ENCODE results near the gene ADCY4. TPM values are rescaled to one million over a fixed set of nuclear protein-coding genes. Genes with fewer than 3 reads are reported as not detected.
A peak's percentile ranks its signal among the peaks of the same experiment; 100 is the strongest.

ADCY4 gene
- total RNA-seq, 1 donor from 2014 or later = 42.7 TPM

DNA sequence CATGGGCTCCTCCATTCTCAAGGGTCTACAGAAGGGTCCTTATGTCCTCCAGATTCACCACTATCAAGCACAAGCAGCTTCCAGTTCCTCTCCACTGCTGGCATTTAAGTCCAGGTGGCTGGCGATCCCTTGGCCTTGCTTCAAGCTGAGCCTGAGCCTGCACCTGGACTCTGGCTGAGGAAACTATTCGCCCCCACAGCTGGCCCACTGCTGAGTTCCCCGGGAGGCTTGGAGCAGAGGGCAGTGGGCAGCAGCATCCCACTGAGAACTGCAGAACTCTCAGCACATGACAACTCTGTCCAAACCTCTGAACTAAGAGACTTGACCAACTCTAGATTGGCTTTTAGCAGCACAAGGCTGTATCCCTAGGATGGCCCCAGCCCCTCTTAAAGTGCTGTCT, 52.1 kb downstream of the ADCY4 start:
- TF ChIP-seq, protein P1, sequence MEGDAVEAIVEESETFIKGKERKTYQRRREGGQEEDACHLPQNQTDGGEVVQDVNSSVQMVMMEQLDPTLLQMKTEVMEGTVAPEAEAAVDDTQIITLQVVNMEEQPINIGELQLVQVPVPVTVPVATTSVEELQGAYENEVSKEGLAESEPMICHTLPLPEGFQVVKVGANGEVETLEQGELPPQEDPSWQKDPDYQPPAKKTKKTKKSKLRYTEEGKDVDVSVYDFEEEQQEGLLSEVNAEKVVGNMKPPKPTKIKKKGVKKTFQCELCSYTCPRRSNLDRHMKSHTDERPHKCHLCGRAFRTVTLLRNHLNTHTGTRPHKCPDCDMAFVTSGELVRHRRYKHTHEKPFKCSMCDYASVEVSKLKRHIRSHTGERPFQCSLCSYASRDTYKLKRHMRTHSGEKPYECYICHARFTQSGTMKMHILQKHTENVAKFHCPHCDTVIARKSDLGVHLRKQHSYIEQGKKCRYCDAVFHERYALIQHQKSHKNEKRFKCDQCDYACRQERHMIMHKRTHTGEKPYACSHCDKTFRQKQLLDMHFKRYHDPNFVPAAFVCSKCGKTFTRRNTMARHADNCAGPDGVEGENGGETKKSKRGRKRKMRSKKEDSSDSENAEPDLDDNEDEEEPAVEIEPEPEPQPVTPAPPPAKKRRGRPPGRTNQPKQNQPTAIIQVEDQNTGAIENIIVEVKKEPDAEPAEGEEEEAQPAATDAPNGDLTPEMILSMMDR (IDR thresholded peaks at IDR 0.05) = no peak
- intact Hi-C loops (cut with DNase I) = no loop called here
- Histone ChIP-seq H3K4me3 (no peak overlapping the region), H3K9me3 (no peaks in the 10 kb centered on the region), H3K36me3 (no peaks in the 10 kb centered on the region), H3K27ac (peak overlapping the region; percentile 53), H3K27me3 (ENCODE audit: low read depth) (no peaks in the 10 kb centered on the region), H3K4me1 (peaks cover 37% of the 10 kb centered on the region)
- DNase-seq (no peak), ATAC-seq (no peak)

DNA sequence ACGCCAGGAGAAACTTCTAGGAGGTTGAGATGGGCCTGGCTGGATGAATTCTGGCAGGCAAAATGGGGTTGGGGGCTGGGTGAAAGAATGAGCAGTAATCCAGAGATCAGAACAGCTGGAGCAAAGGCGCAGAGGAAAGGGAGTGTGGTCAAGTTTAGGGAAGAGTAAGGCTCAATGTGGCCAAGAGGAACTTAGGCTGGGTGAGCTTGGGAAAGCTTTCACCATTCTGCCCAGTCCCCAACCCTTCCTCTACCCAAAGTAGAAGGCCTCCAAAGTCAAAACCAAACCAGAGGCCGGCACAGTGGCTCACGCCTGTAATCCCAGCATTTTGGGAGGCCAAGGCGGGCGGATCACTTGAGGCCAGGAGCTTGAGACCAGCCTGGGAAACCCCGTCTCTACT, 53.2 kb downstream of the ADCY4 start:
- Histone ChIP-seq H3K4me3 (no peak overlapping the region), H3K27me3 (ENCODE audit: low read depth) (no peaks in the 10 kb centered on the region), H3K4me1 (peaks cover 48% of the 10 kb centered on the region), H3K9me3 (no peaks in the 10 kb centered on the region), H3K27ac (peak overlapping the region; percentile 53), H3K36me3 (no peaks in the 10 kb centered on the region)
- TF ChIP-seq, protein P1 (IDR thresholded peaks at IDR 0.05) = no peak
- peak in 1 of 2 donors; percentile 25 for ATAC-seq
- intact Hi-C loops (cut with DNase I) = no loop called here
- DNase-seq = no peak

DNA sequence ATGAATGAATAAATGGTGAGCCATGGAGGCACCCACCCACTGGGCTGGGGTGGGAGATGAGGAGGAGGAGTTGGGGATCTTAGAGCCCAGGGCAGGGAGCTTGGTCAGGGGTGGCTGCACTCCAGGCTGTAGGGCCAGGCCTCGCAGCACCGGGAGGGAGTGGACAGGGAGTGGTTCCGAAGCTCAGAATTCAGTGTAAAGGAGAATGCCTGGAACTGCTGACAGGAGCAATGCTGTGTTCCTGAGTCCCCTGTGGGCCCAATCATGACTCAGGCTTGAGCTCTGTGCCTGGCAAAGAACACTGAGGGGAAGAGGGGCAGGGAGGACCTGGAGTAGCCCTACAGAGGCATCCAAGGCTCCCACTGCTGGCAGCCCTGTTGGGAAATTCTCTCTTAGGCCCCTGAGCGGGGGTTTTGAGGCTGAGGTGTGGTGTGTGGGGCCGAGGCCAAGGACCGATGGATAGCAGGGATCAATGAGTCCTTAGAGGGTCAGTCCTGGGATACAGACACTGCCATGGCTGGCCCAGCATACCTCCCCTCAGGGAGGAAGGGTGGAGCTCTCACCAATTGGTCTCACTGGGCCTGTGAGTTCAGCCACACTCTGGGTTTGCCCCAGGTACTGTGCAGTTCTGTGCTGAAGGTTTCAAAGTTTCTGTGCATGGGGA, 53.9 kb downstream of the ADCY4 start:
- DNase-seq = no peak

DNA sequence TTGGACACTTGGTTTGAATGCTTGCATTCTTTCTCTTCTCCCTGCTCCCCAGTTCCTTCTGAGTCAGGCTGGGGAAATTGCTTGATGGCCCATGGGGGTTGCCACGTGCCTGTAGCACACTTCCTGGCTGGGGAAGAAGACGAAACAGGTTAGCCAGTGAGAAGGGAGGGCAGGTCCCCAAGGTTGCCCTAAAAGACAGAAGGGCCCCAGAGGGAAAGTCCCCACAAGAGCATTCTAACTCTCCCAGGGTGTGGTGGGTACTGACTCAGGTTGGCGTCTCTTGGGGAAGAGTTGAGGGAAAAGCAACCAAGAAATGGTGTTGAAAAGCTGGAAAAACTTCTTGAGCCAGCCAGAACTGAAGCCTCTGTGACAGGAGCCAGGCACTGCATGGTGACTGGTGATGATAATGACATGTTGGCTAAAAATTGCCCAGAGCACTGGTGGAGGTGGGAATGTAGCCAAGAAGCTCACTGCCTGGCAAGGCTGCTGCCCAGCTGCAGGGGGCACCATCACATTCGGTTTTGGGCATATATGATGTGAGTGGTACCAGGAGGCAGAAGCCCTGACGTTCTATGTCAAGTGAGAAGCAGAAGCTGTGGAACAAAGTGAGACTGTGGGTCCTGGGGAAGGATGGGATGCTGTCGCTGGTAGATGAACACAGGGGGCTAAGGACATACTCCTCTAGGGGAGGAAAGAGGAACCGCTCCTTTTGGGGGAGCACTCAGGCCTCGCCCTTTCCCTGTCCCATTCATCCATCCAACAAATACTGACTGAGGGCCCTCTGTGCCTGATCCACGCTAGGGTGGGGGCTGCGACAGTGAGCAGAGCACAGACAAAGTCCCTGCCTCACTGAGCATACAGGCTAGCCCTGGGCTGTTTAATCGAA, 55.3 kb downstream of the ADCY4 start:
- ATAC-seq (peak in 1 of 2 donors; percentile 13), DNase-seq (no peak)
- Histone ChIP-seq H3K27me3 (ENCODE audit: low read depth) (no peaks in the 10 kb centered on the region), H3K27ac (no peak overlapping the region), H3K9me3 (no peaks in the 10 kb centered on the region), H3K4me3 (no peak overlapping the region), H3K4me1 (peaks cover 68% of the 10 kb centered on the region), H3K36me3 (no peaks in the 10 kb centered on the region)
- intact Hi-C loops (cut with DNase I) = no loop called here
- TF ChIP-seq, protein P1 (IDR thresholded peaks at IDR 0.05) = peak; percentile 25

More for the DNA sequence above, 53.9 kb downstream of the ADCY4 start:
- Histone ChIP-seq H3K36me3 (no peaks in the 10 kb centered on the region), H3K4me3 (no peak overlapping the region), H3K4me1 (peaks cover 55% of the 10 kb centered on the region), H3K27ac (no peak overlapping the region), H3K27me3 (ENCODE audit: low read depth) (no peaks in the 10 kb centered on the region), H3K9me3 (no peaks in the 10 kb centered on the region)
- TF ChIP-seq, protein P1 (IDR thresholded peaks at IDR 0.05) = no peak
- ATAC-seq = no peak
- intact Hi-C loops (cut with DNase I) = no loop called here

DNA sequence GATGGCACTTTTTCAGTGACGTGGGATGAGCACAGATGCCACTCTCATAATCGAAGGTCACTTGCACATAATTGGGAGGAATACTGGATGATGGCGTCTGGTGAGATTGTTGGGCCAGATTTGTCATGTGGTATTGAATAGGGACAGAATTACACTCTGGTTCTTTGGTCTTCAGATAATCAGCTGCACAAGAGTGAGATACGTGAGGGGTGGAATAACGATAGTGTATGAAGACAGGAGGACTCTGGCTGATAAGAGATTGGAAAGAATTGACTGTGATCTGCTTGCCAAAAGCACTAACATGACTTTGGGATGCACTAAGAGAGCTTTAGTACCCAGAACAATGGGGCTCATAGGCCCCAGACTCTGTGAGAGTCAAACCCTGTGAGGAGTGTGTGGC, 56.4 kb downstream of the ADCY4 start:
- no peak overlapping the region for H3K4me3 ChIP-seq
- TF ChIP-seq, protein P1 (IDR thresholded peaks at IDR 0.05) = no peak
- H3K27me3 ChIP-seq (ENCODE audit: low read depth) = no peaks in the 10 kb centered on the region
- peaks cover 79% of the 10 kb centered on the region for H3K4me1 ChIP-seq
- H3K9me3 ChIP-seq = no peaks in the 10 kb centered on the region
- ATAC-seq (no peak), DNase-seq (no peak)
- H3K27ac ChIP-seq = no peak overlapping the region
- no peaks in the 10 kb centered on the region for H3K36me3 ChIP-seq
- intact Hi-C loops (cut with DNase I) = no loop called here
